GM21528 (cell line): ENCODE results near the gene KLC4.
"Not testable (repeated sequence)": the region's sequence is repeated elsewhere in the genome, so short reads cannot be mapped to it uniquely, and the experiment has no call there.

Experiments
- ATAC-seq: cut with Tn5 transposase; IDR thresholded peaks from one replicate; pipeline ENCODE4 v1.9.1; 2021; ENCODE audit warnings: mild to moderate bottlenecking, moderate library complexity; ENCODE audit not compliant: unreplicated experiment, low FRiP score

KLC4 gene

GRCh38 chr6:43090559-43090956 lies 31.1 kb downstream of the KLC4 start:
- ATAC-seq, result no peak

DNA sequence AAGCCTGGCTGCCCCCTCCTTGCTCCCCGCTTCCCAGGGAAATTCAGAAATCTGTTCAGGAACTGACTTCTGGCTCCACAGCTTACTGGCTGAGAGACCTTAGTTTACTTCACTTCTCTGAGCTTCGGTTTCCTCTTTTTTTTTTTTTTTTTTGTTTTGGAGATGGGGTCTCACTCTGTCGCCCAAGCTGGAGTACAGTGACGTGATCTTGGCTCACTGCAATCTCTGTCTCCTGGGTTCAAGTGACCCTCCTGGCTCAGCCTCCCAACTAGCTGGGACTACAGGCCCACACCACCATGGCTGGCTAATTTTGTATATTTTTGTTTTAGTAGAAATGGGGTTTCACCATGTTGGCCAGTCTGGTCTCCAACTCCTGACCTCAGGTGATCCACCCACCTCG lies 31.6 kb downstream of the KLC4 start:
- ATAC-seq, result no peak

GRCh38 chr6:43091436-43091991 lies 32.1 kb downstream of the KLC4 start:
- ATAC-seq, result no peak

DNA sequence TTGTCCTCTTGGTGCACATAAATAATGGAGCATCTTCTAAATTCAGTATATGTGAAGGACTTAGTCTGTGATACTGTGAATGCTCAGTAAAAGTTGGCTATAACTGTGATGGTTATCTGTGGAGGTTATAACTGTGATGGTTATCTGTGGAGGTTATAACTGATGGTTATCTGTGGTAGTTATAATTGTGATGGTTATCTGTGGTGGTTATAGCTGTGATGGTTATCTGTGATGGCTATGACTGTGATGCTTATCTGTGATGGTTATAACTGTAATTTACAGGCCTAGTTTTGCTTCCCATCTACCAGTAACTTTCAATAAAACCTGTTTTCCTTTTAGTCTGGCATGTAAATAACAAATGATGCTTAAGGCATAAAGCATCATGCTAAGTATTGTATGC lies 33.2 kb downstream of the KLC4 start:
- ATAC-seq, result no peak

DNA sequence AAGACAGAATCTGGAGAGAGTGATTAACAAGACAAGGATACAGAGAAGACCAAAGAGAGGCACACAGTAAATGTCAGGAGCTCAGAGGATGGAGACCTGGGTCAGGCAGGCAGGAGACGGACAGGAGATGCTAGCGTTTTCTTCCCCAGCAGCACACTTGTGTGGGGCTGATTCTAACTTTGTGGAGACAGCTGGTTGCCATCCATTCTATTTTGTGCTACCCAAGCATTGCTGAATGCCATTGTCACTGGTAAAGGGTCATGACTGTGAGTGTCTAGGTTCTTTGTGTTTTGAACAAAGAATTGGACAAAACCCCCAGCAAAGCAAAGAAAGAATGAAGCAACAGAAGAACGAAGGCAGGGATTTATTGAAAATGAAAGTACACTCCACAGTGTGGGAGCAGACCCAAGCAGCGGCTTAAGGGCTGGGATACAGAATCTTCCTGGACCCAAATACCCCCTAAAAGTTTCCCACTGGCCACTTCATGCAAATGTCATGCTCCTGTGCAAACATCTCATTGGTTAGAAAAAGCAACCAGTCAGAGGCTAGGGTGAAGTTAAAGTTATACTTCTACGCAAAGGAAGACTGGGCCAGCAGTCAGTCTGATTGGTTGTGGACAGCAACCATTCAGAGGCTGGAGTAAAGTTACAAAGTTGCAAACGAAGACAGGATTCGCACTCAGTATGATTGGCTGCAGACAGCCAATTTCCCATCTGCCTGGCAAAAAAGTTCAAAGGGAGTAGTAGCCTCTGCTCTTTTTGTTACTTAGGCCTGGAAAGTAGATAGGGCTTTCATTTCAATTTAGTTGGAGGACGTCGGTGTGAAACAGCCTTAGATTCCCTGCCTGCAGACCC lies 34.2 kb downstream of the KLC4 start:
- no peak for ATAC-seq

DNA sequence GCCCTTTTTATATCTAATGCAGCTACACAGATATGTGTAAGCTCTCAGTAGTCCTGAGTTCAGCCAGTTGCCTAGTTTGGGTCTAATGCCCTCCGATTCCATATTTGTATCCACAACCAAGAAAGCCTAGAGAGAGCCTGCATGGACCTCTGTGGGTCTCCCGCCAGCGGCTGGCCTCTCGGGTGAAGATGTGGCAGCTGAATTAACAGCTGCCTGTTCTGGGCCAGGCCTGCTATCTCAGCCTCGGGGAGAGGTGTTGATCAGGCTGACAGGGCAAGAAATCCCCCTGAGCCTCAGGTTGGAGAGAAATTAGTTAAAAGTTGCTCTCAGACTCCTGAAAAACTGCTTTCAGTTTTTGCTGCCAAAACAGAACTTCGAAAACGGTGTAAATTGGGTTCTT lies 36.5 kb downstream of the KLC4 start:
- ATAC-seq, result no peak

DNA sequence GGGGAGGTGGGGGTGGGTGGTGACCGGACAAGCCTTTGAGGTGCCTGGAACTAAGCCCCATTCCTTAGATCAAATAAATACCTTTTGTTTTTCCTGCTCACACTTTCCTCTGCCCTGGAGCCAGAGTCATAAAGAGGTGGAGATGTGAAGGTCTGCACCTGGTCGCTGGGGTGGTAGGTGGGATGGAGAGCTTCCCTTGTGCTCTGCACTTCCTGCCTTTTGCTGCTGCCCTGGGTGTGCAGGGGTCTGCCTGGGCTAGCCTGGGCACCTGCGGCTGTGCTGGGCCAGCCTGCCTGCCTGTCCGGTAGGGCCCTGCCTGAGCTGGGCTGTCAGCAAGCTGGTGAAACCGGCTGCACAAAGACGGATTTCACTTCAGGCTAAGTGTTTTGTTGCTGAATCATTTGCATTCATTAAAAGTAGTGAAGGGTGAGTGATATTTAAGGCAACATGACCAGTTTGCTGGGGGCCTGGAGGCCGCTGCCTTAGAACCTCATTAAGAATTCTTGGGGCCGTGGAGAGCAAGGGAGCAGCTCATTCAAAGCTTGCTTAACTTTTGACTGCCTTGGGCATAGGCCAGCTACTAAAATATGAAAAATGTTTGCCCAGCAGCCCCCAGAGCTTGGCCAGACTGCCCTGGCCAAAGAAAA lies 37.1 kb downstream of the KLC4 start:
- no peak for ATAC-seq

DNA sequence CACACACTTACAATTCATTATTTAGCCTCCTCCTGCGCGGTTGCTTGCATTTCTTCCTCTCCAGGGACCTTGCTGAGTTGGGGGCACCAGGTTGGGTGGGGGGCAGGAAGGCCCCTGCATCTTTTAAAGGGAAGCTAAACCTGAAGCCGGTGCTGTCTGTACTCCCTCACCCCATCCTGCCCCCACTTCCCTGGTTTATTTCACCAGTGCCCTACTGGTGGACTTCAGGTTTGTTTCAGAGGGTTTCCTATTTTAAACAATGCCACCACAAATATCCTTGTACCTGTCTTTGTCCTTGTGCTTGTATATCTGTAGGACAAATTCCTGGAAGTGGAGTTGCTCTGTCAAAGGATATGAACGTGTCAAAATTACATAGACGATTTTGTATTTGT lies 37.7 kb downstream of the KLC4 start:
- no peak for ATAC-seq

DNA sequence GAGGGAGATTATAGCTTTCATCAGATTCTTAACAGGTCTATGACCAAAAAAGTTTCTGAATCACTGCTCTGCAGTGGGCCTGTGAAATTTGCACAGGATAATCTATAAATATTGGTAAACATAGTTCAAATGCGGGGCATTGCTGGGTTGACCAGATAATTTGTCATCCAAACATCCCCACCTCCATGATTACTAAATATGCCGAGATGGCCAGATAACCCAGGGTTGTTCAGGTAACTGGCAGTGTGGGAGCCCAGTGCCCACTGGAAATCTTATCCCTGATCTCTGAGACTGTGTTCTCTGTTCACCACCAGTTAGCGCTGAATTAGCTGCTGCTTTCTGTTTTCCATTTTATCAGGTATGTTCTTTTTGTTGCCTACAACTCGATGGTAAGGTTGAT lies 38.1 kb downstream of the KLC4 start:
- ATAC-seq, result no peak

- ATAC-seq, result no peak
Measured at GRCh38 chr6:43101497-43101896, 42.1 kb downstream of the KLC4 start.

- no peak for ATAC-seq
Measured at GRCh38 chr6:43103253-43103876, 43.9 kb downstream of the KLC4 start.

GRCh38 chr6:43105538-43106222 lies 46.2 kb downstream of the KLC4 start:
- ATAC-seq, result no peak

DNA sequence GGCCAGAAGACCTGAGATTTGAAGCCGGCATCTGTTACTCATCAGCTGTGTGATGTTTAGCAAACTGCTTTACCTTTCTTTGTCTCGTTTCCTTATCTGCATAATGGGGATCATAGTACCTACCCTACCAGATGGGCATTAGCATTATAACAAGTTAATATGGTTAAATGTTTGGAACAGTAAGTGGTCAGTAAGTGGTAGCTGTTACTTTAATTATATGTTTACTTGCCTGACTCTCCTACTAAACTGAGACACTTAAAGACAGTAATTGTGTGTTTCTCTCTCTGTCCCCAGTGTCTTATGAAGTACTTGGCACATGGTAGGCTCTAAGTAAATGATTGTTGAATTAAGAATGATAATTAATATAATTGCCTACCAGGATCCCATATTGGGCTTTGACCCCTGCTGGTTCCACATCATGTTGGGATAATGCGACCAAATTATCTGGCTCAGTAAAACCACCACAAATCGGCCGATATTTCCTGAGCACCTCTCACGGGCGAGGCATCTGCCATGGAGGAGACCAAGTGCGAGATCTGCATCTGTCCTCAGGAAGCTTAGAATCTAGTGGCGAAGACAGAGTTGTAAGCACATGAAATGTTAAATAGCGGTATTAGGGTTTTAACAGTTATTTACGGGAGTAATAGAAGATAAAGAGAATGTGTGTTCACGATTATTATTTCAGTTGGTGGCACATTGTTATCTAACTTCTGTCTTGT lies 48.1 kb downstream of the KLC4 start:
- no peak for ATAC-seq

- ATAC-seq, result no peak
Measured at GRCh38 chr6:43113431-43114260, 54.2 kb downstream of the KLC4 start.

DNA sequence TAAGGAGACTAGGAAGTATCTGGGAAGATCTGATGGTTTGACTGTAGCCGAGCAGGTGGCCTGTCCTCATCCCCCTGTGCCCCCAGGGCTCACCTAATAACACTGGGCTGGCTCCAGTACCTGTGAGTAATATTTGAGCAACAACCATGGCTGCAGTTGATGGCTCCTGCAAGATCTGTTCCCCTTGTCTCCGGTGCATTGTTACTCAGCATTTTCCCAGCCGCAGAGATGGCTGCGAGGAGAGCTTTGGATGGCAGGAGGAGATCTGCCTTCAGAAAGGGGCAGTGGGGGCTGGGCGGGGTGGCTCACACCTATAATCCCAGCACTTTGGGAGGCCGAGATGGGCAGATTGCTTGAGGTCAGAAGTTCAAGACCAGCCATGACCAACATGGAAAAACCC lies 55.9 kb downstream of the KLC4 start:
- no peak for ATAC-seq

DNA sequence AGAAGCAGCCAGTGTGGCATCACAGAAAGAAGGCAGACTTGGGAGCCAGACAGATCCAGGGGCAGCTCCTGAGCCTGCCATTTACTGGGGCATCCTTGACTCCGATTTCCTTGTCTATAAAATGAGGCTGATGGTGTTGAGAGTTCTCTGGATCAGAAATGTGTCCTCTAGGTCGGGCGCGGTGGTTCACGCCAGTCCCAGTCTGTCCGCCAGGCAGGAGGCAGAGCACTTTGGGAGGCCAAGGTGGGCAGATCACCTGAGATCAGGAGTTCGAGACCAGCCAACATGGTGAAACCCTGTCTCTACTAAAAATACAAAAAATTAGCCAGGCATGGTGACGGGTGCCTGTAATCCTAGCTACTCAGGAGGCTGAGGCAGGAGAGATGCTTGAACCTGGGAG lies 58.0 kb downstream of the KLC4 start:
- ATAC-seq, result not testable (repeated sequence)

DNA sequence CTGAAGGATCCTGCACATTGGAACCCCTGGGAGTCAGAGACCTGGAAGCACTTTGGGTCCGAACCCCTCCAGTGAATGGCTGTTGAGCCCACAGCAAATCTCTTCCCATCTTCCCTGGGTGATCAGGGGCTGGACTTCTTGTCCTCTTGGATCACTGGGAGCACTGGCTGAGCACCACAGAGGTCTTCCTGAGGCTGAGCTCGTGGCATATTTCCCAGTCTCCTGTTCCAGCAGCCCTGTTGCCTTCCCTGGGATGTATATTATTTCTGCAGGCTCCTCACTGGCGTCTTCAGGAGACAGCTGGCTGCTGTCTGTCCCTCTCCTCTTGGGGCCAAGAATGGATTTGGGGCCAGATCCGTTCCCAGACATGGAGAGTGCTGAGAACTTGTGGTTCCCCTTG lies 60.1 kb downstream of the KLC4 start:
- ATAC-seq, result no peak

DNA sequence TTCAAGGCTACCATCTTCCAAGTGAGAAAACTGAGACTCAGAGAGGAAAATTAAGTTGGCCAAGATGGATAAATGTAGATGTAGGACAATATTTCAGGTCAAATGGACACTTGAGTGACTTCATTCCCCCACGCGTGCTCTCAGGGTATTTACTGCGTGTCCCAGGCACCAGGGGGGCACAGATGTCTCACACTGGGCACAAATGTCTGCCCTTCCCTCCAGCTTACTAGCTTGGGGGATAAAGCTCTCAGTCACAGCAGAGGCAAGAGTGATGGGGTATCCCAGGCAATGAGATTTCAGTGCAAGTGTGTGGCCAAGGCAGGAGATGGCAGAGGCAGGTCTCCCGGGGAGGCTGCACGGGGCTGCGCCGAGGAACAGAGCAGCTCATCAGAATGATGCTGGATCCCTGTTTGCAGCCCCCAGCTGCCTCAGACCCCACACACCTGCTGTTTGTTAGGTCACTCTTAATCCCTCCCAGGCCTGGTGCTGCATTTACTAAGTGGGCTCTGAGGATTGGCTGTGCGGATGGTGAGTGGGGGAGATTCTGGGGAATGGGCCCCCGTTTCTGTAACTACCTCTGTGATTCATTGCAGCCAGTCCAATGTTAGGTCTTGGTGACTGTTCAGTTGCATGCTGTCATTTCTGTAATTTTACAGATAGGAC lies 60.8 kb downstream of the KLC4 start:
- ATAC-seq, result no peak
